GM12878 (cell line): Measurements from ENCODE around the gene CFLAR. TPM values are rescaled to one million over a fixed set of nuclear protein-coding genes. Genes with fewer than 3 reads are reported as not detected.

Experiments used
- CBFB ChIP-seq: IDR thresholded peaks from 2 replicates; pipeline ENCODE4 v1.6.1; 2016; ENCODE audit warnings: antibody characterized with exemption, low read depth
- CREB1 ChIP-seq: IDR thresholded peaks from 2 replicates; pipeline ENCODE4 v1.6.1; 2012; ENCODE audit warnings: low read depth, mild to moderate bottlenecking, inconsistent platforms
- ESRRA ChIP-seq: IDR thresholded peaks from 2 replicates; pipeline ENCODE4 v1.6.1; 2012; ENCODE audit warnings: mild to moderate bottlenecking, low read length, improper control_type of control experiment
- GABPA ChIP-seq: IDR thresholded peaks from 2 replicates; pipeline ENCODE4 v1.6.1; 2014; ENCODE audit warnings: antibody characterized with exemption, low read depth, mild to moderate bottlenecking, inconsistent platforms
- JUNB ChIP-seq: IDR thresholded peaks from 2 replicates; pipeline ENCODE4 v1.6.1; 2016; ENCODE audit warnings: antibody characterized with exemption, mild to moderate bottlenecking
- RCOR1 ChIP-seq: conservative IDR thresholded peaks from 2 replicates; pipeline ENCODE4 v1.6.1; 2012; ENCODE audit warnings: low read depth, low read length, improper control_type of control experiment
- SMAD5 ChIP-seq: IDR thresholded peaks from 2 replicates; pipeline ENCODE4 v1.6.1; 2016; ENCODE audit warnings: antibody characterized with exemption, low read depth
- SREBF2 ChIP-seq: IDR thresholded peaks from 2 replicates; pipeline ENCODE4 v1.6.1; 2012; ENCODE audit warnings: mild to moderate bottlenecking, low read length
- SUPT20H ChIP-seq: IDR thresholded peaks from 2 replicates; pipeline ENCODE4 v1.6.1; 2011; ENCODE audit warnings: low read depth, mild to moderate bottlenecking, low read length, moderate library complexity, borderline replicate concordance; ENCODE audit not compliant: control insufficient read depth
- TCF12 ChIP-seq: IDR thresholded peaks from 2 replicates; pipeline ENCODE4 v1.6.1; 2011; ENCODE audit warnings: low read depth, mild to moderate bottlenecking, low read length
- polyA plus RNA-seq, 11 experiments: library from polyadenylated mRNA; depleted of rRNA in 4 of 11; unstranded in 6 of 11; stranded (reverse) in 5 of 11; fragments of >200 nt; fragmentation: Nextera tagmentation in 4 of 11; fragmentation: Illumina TruSeq in 1 of 11; extraction: Ambion mirVana in 4 of 11; extraction: Trizol in 1 of 11; gene quantifications; 1 replicate in 1 of 11; 2 replicates in 10 of 11; pipeline versions ENCODE4 v1.2.1 to v1.2.3, GENCODE V29; 2011 to 2016; ENCODE audit warnings: inconsistent platforms in 2 of 11, missing spikeins in 2 of 11, low read depth in 1 of 11
- total RNA-seq, 4 experiments: library from RNA; depleted of rRNA in 3 of 4; stranded (reverse); fragments of >200 nt in 3 of 4; fragmentation: Illumina TruSeq in 1 of 4; extraction: Trizol in 1 of 4; gene quantifications; 2 replicates each; pipeline versions ENCODE4 v1.2.1 to v1.2.3, GENCODE V29; 2013 to 2021
- TF ChIP-seq, protein P1 (sequence below): fragments of 450-650 bp; IDR thresholded peaks from 2 replicates; pipeline ENCODE4 v1.6.1; 2017; ENCODE audit warnings: mild to moderate bottlenecking, low read depth, inconsistent platforms; ENCODE audit not compliant: poor library complexity, severe bottlenecking
- TF ChIP-seq, protein P2 (sequence below): fragments of 450-650 bp; formaldehyde crosslinking; IDR thresholded peaks from 2 replicates; pipeline ENCODE4 v1.4.0; 2020; ENCODE audit warnings: mild to moderate bottlenecking, moderate library complexity
- TF ChIP-seq, protein P3 (sequence below): fragments of 450-650 bp; IDR thresholded peaks from 2 replicates; pipeline ENCODE4 v1.6.1; 2016; ENCODE audit warnings: mild to moderate bottlenecking, moderate library complexity, borderline replicate concordance
- TF ChIP-seq, protein P4 (sequence below): fragments of 450-650 bp; IDR thresholded peaks from 2 replicates; pipeline ENCODE4 v1.6.1; 2018; ENCODE audit warnings: borderline replicate concordance, mild to moderate bottlenecking; ENCODE audit not compliant: partially characterized antibody

CFLAR gene
- total and polyA plus RNA-seq, 10 of the 15 experiments (the other 5 are each of a cell fraction or from before 2014, with no cell fraction given): 80.6 to 181 (median 101) TPM

DNA sequence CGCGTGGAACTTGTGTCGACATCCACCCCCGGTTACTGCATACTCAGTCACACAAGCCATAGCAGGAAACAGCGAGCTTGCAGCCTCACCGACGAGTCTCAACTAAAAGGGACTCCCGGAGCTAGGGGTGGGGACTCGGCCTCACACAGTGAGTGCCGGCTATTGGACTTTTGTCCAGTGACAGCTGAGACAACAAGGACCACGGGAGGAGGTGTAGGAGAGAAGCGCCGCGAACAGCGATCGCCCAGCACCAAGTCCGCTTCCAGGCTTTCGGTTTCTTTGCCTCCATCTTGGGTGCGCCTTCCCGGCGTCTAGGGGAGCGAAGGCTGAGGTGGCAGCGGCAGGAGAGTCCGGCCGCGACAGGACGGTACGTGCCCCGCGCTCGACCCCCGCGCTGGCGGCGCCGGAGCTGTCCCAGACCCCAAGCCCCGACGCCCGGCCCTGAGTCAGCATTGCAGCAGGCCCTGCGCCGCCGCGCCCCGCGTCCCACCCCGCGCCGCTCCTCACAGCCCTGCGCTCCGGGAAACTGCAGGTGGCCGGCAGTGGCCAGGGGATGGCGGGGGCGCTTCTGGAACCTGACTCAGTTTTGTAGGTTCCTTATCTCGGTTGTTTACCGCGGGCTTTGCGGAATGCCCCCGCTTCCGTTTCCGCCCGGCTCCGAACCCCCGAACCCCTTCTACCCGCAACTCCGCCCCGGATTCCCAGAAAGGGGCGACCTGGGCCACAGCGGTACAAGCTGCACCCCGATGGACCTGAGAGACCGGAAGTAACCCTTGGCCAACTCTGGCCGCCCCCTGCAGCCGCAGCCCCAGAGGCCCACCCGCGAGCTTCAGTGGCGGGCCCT, at the start of gene CFLAR (continued):
- TF ChIP-seq, protein P1, sequence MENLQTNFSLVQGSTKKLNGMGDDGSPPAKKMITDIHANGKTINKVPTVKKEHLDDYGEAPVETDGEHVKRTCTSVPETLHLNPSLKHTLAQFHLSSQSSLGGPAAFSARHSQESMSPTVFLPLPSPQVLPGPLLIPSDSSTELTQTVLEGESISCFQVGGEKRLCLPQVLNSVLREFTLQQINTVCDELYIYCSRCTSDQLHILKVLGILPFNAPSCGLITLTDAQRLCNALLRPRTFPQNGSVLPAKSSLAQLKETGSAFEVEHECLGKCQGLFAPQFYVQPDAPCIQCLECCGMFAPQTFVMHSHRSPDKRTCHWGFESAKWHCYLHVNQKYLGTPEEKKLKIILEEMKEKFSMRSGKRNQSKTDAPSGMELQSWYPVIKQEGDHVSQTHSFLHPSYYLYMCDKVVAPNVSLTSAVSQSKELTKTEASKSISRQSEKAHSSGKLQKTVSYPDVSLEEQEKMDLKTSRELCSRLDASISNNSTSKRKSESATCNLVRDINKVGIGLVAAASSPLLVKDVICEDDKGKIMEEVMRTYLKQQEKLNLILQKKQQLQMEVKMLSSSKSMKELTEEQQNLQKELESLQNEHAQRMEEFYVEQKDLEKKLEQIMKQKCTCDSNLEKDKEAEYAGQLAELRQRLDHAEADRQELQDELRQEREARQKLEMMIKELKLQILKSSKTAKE: peak; percentile 41
- TF ChIP-seq RCOR1: 0 out of 2 replicates have a peak, but pooled peaks have one; percentile 27
- TF ChIP-seq SUPT20H: no peak
- TF ChIP-seq, protein P2, sequence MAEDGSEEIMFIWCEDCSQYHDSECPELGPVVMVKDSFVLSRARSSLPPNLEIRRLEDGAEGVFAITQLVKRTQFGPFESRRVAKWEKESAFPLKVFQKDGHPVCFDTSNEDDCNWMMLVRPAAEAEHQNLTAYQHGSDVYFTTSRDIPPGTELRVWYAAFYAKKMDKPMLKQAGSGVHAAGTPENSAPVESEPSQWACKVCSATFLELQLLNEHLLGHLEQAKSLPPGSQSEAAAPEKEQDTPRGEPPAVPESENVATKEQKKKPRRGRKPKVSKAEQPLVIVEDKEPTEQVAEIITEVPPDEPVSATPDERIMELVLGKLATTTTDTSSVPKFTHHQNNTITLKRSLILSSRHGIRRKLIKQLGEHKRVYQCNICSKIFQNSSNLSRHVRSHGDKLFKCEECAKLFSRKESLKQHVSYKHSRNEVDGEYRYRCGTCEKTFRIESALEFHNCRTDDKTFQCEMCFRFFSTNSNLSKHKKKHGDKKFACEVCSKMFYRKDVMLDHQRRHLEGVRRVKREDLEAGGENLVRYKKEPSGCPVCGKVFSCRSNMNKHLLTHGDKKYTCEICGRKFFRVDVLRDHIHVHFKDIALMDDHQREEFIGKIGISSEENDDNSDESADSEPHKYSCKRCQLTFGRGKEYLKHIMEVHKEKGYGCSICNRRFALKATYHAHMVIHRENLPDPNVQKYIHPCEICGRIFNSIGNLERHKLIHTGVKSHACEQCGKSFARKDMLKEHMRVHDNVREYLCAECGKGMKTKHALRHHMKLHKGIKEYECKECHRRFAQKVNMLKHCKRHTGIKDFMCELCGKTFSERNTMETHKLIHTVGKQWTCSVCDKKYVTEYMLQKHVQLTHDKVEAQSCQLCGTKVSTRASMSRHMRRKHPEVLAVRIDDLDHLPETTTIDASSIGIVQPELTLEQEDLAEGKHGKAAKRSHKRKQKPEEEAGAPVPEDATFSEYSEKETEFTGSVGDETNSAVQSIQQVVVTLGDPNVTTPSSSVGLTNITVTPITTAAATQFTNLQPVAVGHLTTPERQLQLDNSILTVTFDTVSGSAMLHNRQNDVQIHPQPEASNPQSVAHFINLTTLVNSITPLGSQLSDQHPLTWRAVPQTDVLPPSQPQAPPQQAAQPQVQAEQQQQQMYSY (CRISPR knock-in tag): no peak
- TF ChIP-seq CREB1: no peak
- TF ChIP-seq CBFB: peak; percentile 65; the same call in 1 of the 2 replicates
- TF ChIP-seq JUNB: 0 out of 2 replicates have a peak, but pooled peaks have one; percentile 20
- TF ChIP-seq, protein P3, sequence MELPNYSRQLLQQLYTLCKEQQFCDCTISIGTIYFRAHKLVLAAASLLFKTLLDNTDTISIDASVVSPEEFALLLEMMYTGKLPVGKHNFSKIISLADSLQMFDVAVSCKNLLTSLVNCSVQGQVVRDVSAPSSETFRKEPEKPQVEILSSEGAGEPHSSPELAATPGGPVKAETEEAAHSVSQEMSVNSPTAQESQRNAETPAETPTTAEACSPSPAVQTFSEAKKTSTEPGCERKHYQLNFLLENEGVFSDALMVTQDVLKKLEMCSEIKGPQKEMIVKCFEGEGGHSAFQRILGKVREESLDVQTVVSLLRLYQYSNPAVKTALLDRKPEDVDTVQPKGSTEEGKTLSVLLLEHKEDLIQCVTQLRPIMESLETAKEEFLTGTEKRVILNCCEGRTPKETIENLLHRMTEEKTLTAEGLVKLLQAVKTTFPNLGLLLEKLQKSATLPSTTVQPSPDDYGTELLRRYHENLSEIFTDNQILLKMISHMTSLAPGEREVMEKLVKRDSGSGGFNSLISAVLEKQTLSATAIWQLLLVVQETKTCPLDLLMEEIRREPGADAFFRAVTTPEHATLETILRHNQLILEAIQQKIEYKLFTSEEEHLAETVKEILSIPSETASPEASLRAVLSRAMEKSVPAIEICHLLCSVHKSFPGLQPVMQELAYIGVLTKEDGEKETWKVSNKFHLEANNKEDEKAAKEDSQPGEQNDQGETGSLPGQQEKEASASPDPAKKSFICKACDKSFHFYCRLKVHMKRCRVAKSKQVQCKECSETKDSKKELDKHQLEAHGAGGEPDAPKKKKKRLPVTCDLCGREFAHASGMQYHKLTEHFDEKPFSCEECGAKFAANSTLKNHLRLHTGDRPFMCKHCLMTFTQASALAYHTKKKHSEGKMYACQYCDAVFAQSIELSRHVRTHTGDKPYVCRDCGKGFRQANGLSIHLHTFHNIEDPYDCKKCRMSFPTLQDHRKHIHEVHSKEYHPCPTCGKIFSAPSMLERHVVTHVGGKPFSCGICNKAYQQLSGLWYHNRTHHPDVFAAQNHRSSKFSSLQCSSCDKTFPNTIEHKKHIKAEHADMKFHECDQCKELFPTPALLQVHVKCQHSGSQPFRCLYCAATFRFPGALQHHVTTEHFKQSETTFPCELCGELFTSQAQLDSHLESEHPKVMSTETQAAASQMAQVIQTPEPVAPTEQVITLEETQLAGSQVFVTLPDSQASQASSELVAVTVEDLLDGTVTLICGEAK: peak; percentile 73; the same call in 1 of the 2 replicates
- no peak for TF ChIP-seq SREBF2
- no peak for TF ChIP-seq ESRRA
- TF ChIP-seq SMAD5: no peak; the same call in 1 of the 2 replicates
- TF ChIP-seq TCF12: peak; percentile 85
- TF ChIP-seq, protein P4, sequence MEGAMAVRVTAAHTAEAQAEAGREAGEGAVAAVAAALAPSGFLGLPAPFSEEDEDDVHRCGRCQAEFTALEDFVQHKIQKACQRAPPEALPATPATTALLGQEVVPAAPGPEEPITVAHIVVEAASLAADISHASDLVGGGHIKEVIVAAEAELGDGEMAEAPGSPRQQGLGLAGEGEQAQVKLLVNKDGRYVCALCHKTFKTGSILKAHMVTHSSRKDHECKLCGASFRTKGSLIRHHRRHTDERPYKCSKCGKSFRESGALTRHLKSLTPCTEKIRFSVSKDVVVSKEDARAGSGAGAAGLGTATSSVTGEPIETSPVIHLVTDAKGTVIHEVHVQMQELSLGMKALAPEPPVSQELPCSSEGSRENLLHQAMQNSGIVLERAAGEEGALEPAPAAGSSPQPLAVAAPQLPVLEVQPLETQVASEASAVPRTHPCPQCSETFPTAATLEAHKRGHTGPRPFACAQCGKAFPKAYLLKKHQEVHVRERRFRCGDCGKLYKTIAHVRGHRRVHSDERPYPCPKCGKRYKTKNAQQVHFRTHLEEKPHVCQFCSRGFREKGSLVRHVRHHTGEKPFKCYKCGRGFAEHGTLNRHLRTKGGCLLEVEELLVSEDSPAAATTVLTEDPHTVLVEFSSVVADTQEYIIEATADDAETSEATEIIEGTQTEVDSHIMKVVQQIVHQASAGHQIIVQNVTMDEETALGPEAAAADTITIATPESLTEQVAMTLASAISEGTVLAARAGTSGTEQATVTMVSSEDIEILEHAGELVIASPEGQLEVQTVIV: no peak
- TF ChIP-seq GABPA: no peak
